Activated naive CD4-positive, alpha-beta T cell treated with Interleukin-2 at 50 U/mL for 16 hours (primary cell): Measurements from ENCODE around the gene NEDD4L.
"Not testable (repeated sequence)": the region's sequence is repeated elsewhere in the genome, so short reads cannot be mapped to it uniquely, and the experiment has no call there.

Source experiments
- DNase-seq: peaks from one replicate; pipeline ENCODE4 v3.0.0-alpha.2; 2020

NEDD4L gene

GRCh38 chr18:58027341-58027740, 16.7 kb upstream of the NEDD4L start:
- no peak for DNase-seq

- DNase-seq, result no peak
Observed at GRCh38 chr18:58028109-58028784, 15.8 kb upstream of the NEDD4L start.

GRCh38 chr18:58032233-58032632, 11.8 kb upstream of the NEDD4L start:
- no peak for DNase-seq

- no peak for DNase-seq
Observed at GRCh38 chr18:58033216-58033615, 10.8 kb upstream of the NEDD4L start.

GRCh38 chr18:58034370-58034769, 9.7 kb upstream of the NEDD4L start:
- DNase-seq, result no peak

- DNase-seq, result no peak
Observed at GRCh38 chr18:58037163-58037562, 6.9 kb upstream of the NEDD4L start.

GRCh38 chr18:58038063-58038462, 6.0 kb upstream of the NEDD4L start:
- DNase-seq, result no peak

GRCh38 chr18:58041633-58042032, 2.4 kb upstream of the NEDD4L start:
- no peak for DNase-seq

- no peak for DNase-seq
Observed at GRCh38 chr18:58042826-58043490, 1.1 kb upstream of the NEDD4L start.

GRCh38 chr18:58044370-58045241, 580 bp downstream of the NEDD4L start:
- peak; percentile 47 for DNase-seq

GRCh38 chr18:58045242-58046092, 1.4 kb downstream of the NEDD4L start:
- DNase-seq, result peak; percentile 35

- DNase-seq, result no peak
Observed at GRCh38 chr18:58046093-58046793, 2.2 kb downstream of the NEDD4L start.

GRCh38 chr18:58046794-58047555, 2.9 kb downstream of the NEDD4L start:
- no peak for DNase-seq

- DNase-seq, result no peak
Observed at GRCh38 chr18:58047556-58047882, 3.5 kb downstream of the NEDD4L start.

- DNase-seq, result no peak
Observed at GRCh38 chr18:58048081-58048642, 4.1 kb downstream of the NEDD4L start.

GRCh38 chr18:58049000-58049688, 5.1 kb downstream of the NEDD4L start:
- DNase-seq, result no peak

- DNase-seq, result not testable (repeated sequence)
Observed at GRCh38 chr18:58050963-58051362, 6.9 kb downstream of the NEDD4L start.

- no peak for DNase-seq
Observed at GRCh38 chr18:58051765-58052460, 7.9 kb downstream of the NEDD4L start.

GRCh38 chr18:58052960-58053359, 8.9 kb downstream of the NEDD4L start:
- no peak for DNase-seq
